Measurements from ENCODE around the gene MAP2K4. TPM values are rescaled to one million over a fixed set of nuclear protein-coding genes. Genes with fewer than 3 reads are reported as not detected.

The MAP2K4 gene
- total and polyA plus RNA-seq, 2 of the 4 experiments (the other 2 are of a cell fraction), result 14.5 to 32.6 TPM

GRCh38 chr17:12046786-12047185 is 26.1 kb downstream of the MAP2K4 start:
- H3K9ac ChIP-seq (ENCODE audit: low read depth, low read length), result no peak overlapping the region
- H3K14ac ChIP-seq (replicated peaks; ENCODE audit: low read depth, low read length), result no peak overlapping the region
- no peak overlapping the region for H4K8ac ChIP-seq (ENCODE audit: low read depth in 2 of 2, low read length in 2 of 2)
- H4K91ac ChIP-seq (ENCODE audit: insufficient read depth, low read depth, low read length), result no peak overlapping the region
- no peak overlapping the region for H3K27ac ChIP-seq (ENCODE audit: insufficient read depth, low read length)
- H3K18ac ChIP-seq (ENCODE audit: low read depth, low read length), result no peak overlapping the region
- H4K5ac ChIP-seq (ENCODE audit: low read depth, low read length), result no peak overlapping the region
- H3K9me3 ChIP-seq (ENCODE audit: control insufficient read depth, insufficient read depth, low read length), result no peaks in the 10 kb centered on the region
- intact Hi-C loops (cut with micrococcal nuclease), result no loop called here
- H2AK5ac ChIP-seq (ENCODE audit: low read depth, low read length), result no peak overlapping the region
- dilution Hi-C loops (cut with HindIII; ENCODE audit: low sequenced_read_pairs, unreplicated experiment), result no loop called here
- no TSS peak for BruUV-seq (replicated peaks)
- CTCF ChIA-PET, result no interaction called here
- no peaks in the 10 kb centered on the region; the same call in 1 of the 2 replicates for H3K36me3 ChIP-seq (ENCODE audit: control insufficient read depth, insufficient read depth, low read length)
- no peak for TF ChIP-seq NFE2L2 (IDR thresholded peaks at IDR 0.05; ENCODE audit: low read depth, low read length)
- no peak for TF ChIP-seq POLR2A (IDR thresholded peaks at IDR 0.05; ENCODE audit: low read depth, low read length)
- no peak for TF ChIP-seq MAZ (IDR thresholded peaks at IDR 0.05; ENCODE audit: borderline replicate concordance, low read depth, low read length)
- TF ChIP-seq RAD21 (IDR thresholded peaks at IDR 0.05; ENCODE audit: low read length), result no peak
- TF ChIP-seq RFX5 (IDR thresholded peaks at IDR 0.05; ENCODE audit: low read depth, low read length), result no peak
- no peak for TF ChIP-seq MAFK (IDR thresholded peaks at IDR 0.05; ENCODE audit: low read depth, low read length)
- no peak for TF ChIP-seq CTCF (conservative IDR thresholded peaks at IDR 0.05; ENCODE audit: low read depth, low read length)
- no peak for TF ChIP-seq RCOR1 (IDR thresholded peaks at IDR 0.05; ENCODE audit: insufficient replicate concordance, low read length)
- TF ChIP-seq CHD1 (IDR thresholded peaks at IDR 0.05; ENCODE audit: low read depth, low read length), result no peak
- no peak for TF ChIP-seq CEBPB (IDR thresholded peaks at IDR 0.05; ENCODE audit: low read depth, low read length)
- no peak for TF ChIP-seq BHLHE40 (IDR thresholded peaks at IDR 0.05; ENCODE audit: low read depth, low read length)
- no peak for TF ChIP-seq ELK1 (IDR thresholded peaks at IDR 0.05; ENCODE audit: borderline replicate concordance, low read depth, low read length)
- no peak overlapping the region for H3K4me3 ChIP-seq (ENCODE audit: insufficient read depth, low read depth, low read length)
- H2BK120ac ChIP-seq (ENCODE audit: low read depth, low read length), result no peak overlapping the region
- H4K20me1 ChIP-seq (ENCODE audit: insufficient read depth, low read length), result peaks cover 77% of the 10 kb centered on the region
- peaks cover 51 to 79% of the 10 kb centered on the region in 2 experiments for H3K79me1 ChIP-seq (ENCODE audit: low read depth in 1 of 2, low read length in 2 of 2)
- H3K56ac ChIP-seq (ENCODE audit: extremely low read depth, insufficient read depth, low read length), result no peak overlapping the region
- no peak for DNase-seq
- H2AFZ ChIP-seq (replicated peaks; ENCODE audit: low read length, poor library complexity), result no peak overlapping the region
- in situ Hi-C loops (cut with MboI; ENCODE audit: low sequenced_read_pairs), result no loop called here
- no peak overlapping the region for H3K4ac ChIP-seq (ENCODE audit: low read depth, low read length)
- H2BK15ac ChIP-seq (ENCODE audit: low read depth, low read length), result no peak overlapping the region
- H3K23ac ChIP-seq (ENCODE audit: low read depth, low read length), result no peak overlapping the region
- no peak for ATAC-seq (ENCODE audit: low read depth)
- H2BK5ac ChIP-seq (ENCODE audit: low read depth, low read length, poor library complexity, severe bottlenecking), result no peak overlapping the region
- WGBS, 2 experiments (ENCODE audit: extremely low coverage in 2 of 2, insufficient read length in 1 of 2), result no CpG with 5 or more reads among the region's 2 CpGs
- 0 out of 2 replicates have a peak, but pooled peaks cover 2% of the 10 kb centered on the region for H3K4me1 ChIP-seq (ENCODE audit: control insufficient read depth, insufficient read depth, low read length)
- H3K9me1 ChIP-seq (ENCODE audit: insufficient read depth, low read length), result peaks cover 7% of the 10 kb centered on the region
- H2BK20ac ChIP-seq (ENCODE audit: low read depth, low read length), result no peak overlapping the region
- POLR2A ChIA-PET (ENCODE audit: unreplicated experiment), result no interaction called here
- no peaks in the 10 kb centered on the region for H3K27me3 ChIP-seq (ENCODE audit: control insufficient read depth, insufficient read depth, low read length)
- no peak overlapping the region for H2AK9ac ChIP-seq (replicated peaks; ENCODE audit: low read depth, low read length, poor library complexity)
- no peak overlapping the region for H3K4me2 ChIP-seq (ENCODE audit: low read depth, low read length)

All from IMR-90 (cell line).